ENCODE measurements around the gene ETS2.

The ETS2 gene

GRCh38 chr21:38805328-38806152, at the start of gene ETS2:
Gene ETS2 (plus strand): TSS chr21:38805929. CDS start chr21:38810035, 4,106 bp downstream.
- DNase-seq (ENCODE audit: low spot score) = peak; percentile 63

DNA sequence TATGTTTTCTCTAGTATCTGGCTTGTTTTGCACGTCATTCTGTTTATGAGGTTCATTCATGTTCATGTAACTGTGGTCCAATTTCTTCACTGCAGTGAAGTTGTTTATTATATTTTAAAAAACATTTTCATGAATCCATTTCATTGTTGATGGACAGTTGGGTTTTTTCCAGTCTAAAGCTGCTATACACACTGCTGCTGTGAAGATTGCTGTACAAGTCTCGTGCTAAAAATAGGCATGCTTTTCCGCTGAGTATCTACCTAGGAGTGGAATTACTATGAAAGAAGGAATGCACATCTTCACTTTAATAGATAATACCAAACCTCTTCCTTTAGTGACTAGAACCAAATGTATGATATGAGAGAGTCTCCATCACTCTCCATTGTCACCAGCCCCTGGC, 49.0 kb upstream of the ETS2 start:
- DNase-seq (ENCODE audit: low spot score) = no peak

GRCh38 chr21:38758501-38759214, 47.1 kb upstream of the ETS2 start:
- DNase-seq (ENCODE audit: low spot score) = no peak

GRCh38 chr21:38759413-38759812, 46.3 kb upstream of the ETS2 start:
- DNase-seq (ENCODE audit: low spot score) = no peak

GRCh38 chr21:38760017-38760761, 45.5 kb upstream of the ETS2 start:
- peak; percentile 7 for DNase-seq (ENCODE audit: low spot score)

DNA sequence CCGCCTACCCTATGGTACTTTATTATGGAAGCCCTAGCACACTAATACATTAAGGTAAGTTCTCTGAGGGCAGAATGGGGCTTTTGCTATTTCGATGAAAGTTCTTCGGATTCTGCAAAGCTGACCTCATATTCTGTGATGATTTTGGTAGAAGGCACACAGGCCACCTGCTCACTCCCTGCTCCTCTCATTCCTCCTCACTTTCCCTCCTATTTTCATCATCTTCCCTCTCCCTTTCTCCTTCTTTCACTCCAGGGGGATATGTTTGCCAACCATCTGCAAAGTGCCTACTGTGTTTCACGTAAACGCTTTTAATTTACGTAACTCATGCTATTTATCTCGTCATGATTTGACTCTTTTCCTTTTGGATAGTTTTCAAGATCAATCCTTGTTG, 45.0 kb upstream of the ETS2 start:
- no peak for DNase-seq (ENCODE audit: low spot score)

DNA sequence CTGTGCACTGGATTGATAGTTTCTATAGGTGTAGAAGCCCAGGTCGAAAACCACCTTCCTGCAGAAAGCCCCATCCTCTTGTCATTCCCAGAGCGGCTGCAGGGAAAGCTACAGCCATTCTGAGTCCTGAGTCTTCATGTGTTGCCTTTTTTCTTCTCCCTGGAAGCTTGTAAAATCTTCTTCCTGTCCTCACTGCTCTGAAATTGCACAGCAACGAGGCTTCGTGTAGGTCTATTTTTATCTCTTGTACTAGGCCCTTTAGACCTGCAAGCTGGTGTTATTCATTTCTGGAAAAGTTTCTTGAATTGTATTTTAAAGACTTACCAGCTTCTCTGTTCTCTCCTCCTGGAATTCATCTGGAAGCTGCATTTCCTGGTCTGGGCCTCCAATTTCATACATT, 44.2 kb upstream of the ETS2 start:
- DNase-seq (ENCODE audit: low spot score) = no peak

DNA sequence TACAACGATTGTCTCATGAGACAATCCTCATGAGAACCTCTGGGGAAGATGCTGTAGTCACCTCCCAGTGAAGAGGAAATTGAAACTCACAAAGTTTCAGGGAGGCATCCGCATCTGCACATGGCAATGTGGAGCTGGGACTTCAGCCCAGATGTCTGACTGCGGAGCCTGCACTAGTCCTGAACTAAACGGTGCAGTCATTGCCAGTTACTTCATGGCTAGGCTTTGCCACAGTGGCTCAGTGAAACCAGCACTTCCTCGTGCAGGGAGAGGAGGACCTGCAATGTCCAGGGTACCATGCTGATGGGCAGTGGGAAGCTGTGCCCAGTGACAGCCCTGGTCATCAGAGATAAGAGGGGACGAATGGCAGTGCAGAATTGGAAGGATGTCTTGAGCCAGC, 40.7 kb upstream of the ETS2 start:
- DNase-seq (ENCODE audit: low spot score) = no peak

GRCh38 chr21:38766987-38767722, 38.6 kb upstream of the ETS2 start:
- DNase-seq (ENCODE audit: low spot score) = peak; percentile 9

DNA sequence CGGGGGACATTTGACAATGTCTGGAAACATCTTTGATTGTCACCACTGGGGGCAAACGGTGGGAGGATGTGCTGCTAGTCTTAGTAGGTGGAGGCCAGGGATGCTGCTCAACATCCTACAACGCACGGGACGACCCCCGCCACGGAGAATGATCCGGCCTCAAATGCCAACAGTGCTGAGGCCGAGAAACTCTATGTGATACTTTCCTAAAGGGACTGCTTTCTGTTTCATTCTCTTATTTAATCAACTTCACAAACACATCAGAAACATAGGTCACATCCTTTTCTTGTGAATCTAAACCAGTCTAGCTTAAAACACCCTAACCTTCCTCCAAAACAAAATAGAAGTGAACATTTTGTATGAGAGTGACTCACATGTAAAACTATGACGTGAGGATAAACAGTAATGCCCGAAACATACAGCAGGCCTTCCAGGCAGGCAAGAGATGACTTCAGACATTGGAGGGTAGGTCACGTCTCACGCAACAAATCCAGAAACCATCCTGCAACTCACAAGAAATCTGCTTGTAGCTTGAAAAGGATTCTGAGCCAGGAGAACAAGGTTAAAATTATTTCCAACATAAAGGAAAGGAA, 37.2 kb upstream of the ETS2 start:
- DNase-seq (ENCODE audit: low spot score) = no peak

DNA sequence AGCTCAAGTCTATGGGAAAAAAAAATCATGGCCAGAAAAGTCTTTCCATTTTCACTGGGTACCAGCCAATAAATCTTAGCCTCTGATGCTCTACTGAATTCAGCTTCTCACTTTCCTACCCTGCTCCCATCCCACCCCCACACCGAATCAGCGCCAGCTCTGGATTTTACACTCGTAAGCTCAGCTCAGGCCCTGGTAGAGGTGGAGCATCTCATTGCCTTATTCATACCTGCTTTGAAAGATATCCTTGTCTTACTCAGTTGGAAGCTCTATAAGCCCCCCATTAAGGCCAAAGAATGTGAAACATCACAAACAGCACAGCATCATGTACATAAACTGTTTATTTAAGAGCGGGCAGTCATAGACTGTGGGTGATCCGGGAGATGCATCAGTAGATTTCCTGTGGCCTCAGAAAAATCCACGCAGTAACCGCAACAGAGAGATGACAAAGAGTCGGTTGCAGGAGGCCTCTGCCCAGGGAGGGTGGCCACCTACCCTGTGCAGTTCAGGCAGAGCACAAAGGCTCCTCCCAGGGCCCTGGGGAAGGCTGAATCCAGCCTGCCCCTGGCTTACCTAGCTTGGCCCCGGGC, 36.4 kb upstream of the ETS2 start:
- DNase-seq (ENCODE audit: low spot score) = no peak

DNA sequence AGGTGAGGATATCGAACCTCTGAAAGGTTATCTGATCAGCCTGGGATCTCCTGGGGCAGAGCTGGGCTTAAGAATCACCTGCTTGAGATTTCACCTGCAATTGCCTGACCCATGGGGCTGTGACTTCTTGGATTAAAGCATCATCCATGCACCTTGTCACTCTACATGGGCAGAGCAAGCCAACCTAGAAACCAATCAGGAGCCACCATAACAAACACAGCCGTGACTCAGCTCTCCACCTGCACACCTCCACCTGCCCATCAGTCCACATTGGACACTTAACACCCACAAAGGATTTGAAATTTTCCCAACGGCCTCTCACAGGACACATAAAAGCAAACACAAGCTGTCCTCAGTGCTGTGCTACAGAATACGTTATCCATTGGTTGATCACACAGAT, 35.1 kb upstream of the ETS2 start:
- no peak for DNase-seq (ENCODE audit: low spot score)

- DNase-seq (ENCODE audit: low spot score) = no peak
Measured at GRCh38 chr21:38771536-38771935, 34.2 kb upstream of the ETS2 start.

- no peak for DNase-seq (ENCODE audit: low spot score)
Measured at GRCh38 chr21:38772646-38773045, 33.1 kb upstream of the ETS2 start.

DNA sequence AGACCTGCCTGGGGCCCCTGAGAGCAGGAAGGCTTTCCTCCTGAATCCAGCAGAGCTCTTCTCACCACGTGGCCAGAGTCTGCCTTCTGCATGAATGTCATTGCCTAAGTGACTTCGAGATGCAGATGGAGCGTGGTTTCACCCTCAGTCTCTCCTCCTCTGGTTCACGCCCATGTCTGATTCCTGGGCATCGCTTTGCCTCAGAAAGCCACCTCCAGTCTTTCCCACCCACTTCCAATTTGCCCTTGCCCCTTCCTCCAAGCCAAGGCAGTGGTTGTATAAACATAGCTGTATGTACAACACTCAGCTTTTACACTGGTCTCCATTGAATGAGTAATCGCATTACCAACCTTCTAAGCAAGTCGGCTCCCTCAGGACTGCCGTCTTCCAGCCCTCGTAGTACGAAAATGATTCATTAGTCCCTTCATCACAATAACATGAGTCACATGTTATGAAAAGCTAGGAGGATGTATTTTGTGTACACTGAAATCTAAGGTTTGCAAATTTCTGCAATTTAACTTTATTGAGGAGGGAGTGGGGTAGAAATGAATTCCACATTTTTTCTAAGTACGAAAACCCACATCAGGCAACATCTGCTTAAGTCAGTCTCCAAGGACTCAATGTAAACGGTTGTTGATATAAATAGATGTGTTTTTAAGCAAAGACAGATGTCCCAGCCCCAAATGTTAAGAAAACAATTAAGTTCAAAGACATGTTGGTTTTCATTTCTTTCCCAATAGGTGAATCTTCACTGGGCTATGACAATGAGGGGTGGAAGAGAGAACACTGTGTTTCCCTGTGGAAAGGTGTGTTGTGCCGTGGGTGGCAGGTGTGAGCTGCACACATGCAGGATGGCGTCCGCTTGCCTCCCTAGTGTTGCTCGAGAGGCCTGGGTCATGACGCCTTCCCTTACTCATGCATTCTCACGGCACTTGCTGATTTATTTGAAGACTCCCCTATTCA, 32.3 kb upstream of the ETS2 start:
- no peak for DNase-seq (ENCODE audit: low spot score)

- no peak for DNase-seq (ENCODE audit: low spot score)
Measured at GRCh38 chr21:38774152-38774551, 31.6 kb upstream of the ETS2 start.

DNA sequence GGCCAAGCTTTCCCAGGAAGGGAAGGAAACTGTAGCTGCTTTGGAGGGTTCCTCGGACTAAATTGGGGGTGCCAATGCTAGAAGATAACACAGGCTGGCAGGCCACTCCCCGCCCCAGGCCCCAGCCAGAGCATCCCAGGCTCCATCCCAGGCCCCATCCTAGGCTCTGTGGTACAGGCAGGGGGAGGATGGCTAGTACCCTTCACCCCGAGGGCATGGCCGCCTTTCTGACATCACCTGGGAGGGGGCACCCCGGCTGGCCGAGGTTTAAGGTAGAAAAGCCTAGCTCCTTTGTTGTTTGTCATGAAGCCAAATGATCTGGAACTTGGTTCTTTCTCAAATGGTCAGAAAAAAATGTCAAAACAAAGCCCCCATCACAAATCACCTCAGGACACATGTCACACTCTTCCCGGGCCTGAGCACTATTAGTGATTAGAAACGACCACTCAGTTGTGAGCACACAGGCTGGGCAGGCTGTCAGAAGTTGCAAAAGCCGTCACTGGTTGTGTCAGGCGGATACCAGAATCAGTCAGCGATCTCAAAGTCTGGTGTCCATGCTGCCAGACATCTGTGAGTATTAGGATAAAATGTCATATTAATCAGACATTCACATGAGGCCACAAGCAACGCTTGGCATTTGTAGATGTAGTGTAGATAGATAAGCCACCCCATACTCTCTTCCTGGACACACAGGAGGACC, 31.0 kb upstream of the ETS2 start:
- no peak for DNase-seq (ENCODE audit: low spot score)

GRCh38 chr21:38775733-38776132, 30.0 kb upstream of the ETS2 start:
- no peak for DNase-seq (ENCODE audit: low spot score)

GRCh38 chr21:38777015-38777414, 28.7 kb upstream of the ETS2 start:
- DNase-seq (ENCODE audit: low spot score) = no peak

DNA sequence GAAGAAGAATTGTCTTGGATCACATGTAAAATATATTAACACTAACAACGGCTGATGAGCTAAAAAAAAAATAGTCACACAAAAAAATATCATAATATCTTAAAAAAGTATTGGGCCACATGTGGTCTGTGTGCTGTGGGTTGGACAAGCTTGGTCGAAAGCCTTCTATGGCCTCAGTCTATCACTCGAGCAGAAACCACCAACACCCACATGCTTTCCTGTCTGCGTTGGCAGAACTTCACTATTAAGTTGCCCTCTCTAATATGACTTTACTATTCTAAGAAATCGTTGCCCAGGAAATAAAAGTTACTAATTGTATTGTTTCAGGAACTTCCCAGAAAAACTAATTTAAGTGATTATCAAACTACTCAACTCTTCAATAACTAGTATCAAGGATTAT, 28.2 kb upstream of the ETS2 start:
- no peak for DNase-seq (ENCODE audit: low spot score)
